ENCODE results near the gene ZBTB44.

The ZBTB44 gene

DNA sequence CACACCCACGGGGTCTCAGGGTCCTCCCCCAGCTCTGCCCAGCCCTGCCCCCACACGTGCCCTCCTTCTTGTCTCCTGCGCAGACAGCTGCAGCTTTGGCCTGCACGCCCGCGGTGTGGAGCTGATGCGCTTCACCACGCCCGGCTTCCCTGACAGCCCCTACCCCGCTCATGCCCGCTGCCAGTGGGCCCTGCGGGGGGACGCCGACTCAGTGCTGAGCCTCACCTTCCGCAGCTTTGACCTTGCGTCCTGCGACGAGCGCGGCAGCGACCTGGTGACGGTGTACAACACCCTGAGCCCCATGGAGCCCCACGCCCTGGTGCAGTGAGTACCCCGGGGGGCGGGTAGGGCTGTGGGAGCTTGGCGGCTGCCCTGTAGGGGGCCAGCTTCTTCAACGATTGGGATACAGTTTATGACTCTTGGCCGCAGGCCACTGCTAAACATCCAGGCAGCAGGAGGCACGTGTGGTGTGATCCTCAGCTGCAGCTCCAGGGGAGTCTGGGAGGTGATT lies 124.3 kb downstream of the ZBTB44 start:
- no CpG with 5 or more reads among the region's 29 CpGs for WGBS (ENCODE audit: extremely low coverage, insufficient coverage, low lambda C conversion rate)
- no peak overlapping the region for H3K27ac ChIP-seq (ENCODE audit: low read depth, low read length)
- no peak overlapping the region for H3K4ac ChIP-seq (ENCODE audit: low read depth, low read length)
- no peaks in the 10 kb centered on the region for H3K4me1 ChIP-seq (ENCODE audit: control insufficient read depth, low read depth, low read length)
- H3K36me3 ChIP-seq (ENCODE audit: control insufficient read depth, insufficient read depth, low read length): no peaks in the 10 kb centered on the region
- no peak overlapping the region for H2BK15ac ChIP-seq (replicated peaks; ENCODE audit: low read depth)
- no peak overlapping the region for H2BK120ac ChIP-seq (ENCODE audit: low read depth, low read length)
- H3K27me3 ChIP-seq (ENCODE audit: insufficient read depth, low read length, poor library complexity): no peaks in the 10 kb centered on the region
- H3K9ac ChIP-seq (ENCODE audit: low read length): no peak overlapping the region
- H3K4me3 ChIP-seq (ENCODE audit: low read length): no peak overlapping the region
- no peak overlapping the region for H3K56ac ChIP-seq (ENCODE audit: low read length)
- no peak for DNase-seq
- no peak overlapping the region for H2BK5ac ChIP-seq (ENCODE audit: low read length)
- H2AK5ac ChIP-seq (ENCODE audit: low read length): no peak overlapping the region
- H3K18ac ChIP-seq (ENCODE audit: low read length): no peak overlapping the region
- no peaks in the 10 kb centered on the region for H3K79me2 ChIP-seq (ENCODE audit: control insufficient read depth, insufficient read depth, low read length)
- H3K4me2 ChIP-seq (ENCODE audit: low read length): no peak overlapping the region
- H3K79me1 ChIP-seq (ENCODE audit: low read length): no peaks in the 10 kb centered on the region
- H4K5ac ChIP-seq (ENCODE audit: low read length): no peak overlapping the region
- no peak overlapping the region for H4K8ac ChIP-seq (ENCODE audit: low read depth, low read length)
- H3K23ac ChIP-seq (ENCODE audit: low read length): no peak overlapping the region

DNA sequence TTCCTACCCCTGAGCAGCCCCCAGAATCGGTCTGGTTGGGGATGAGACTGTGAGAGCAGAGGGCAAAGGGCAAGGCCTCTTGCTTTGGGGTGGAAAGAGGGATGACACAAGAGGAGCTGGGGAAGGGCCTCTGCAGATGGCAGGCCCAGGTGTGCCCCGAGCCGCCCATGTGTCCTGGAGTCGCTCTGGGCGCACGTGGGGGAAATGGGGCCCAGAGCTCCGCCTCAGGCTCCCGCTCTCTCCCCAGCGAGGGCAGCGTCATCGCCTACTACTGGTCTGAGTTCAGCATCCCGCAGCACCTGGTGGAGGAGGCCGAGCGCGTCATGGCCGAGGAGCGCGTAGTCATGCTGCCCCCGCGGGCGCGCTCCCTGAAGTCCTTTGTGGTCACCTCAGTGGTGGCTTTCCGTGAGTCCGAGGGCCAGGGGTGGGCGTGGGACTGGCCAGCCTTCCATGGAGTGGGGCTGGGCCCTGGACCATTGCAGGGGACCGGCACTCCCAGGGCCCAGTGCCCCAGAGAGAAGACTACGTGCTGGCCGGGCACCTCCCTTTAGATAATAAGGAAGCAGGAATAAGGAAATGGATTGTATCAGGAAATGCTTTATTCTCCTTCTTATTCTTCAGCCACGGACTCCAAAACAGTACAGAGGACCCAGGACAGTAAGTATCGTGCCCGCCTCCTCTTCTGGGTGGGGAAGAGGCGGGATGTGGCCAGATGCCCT lies 125.1 kb downstream of the ZBTB44 start:
- Histone ChIP-seq H4K5ac (ENCODE audit: low read length) (no peak overlapping the region), H4K8ac (ENCODE audit: low read depth, low read length) (no peak overlapping the region), H2AK5ac (ENCODE audit: low read length) (no peak overlapping the region), H3K79me1 (ENCODE audit: low read length) (no peaks in the 10 kb centered on the region), H3K4ac (ENCODE audit: low read depth, low read length) (no peak overlapping the region), H2BK5ac (ENCODE audit: low read length) (no peak overlapping the region), H3K9ac (ENCODE audit: low read length) (no peak overlapping the region), H3K79me2 (ENCODE audit: control insufficient read depth, insufficient read depth, low read length) (no peaks in the 10 kb centered on the region), H3K23ac (ENCODE audit: low read length) (no peak overlapping the region), H3K4me2 (ENCODE audit: low read length) (no peak overlapping the region), H3K4me3 (ENCODE audit: low read length) (no peak overlapping the region), H3K27me3 (ENCODE audit: insufficient read depth, low read length, poor library complexity) (no peaks in the 10 kb centered on the region), H2BK120ac (ENCODE audit: low read depth, low read length) (no peak overlapping the region), H2BK15ac (replicated peaks; ENCODE audit: low read depth) (no peak overlapping the region), H3K4me1 (ENCODE audit: control insufficient read depth, low read depth, low read length) (no peaks in the 10 kb centered on the region), H3K27ac (ENCODE audit: low read depth, low read length) (no peak overlapping the region), H3K18ac (ENCODE audit: low read length) (no peak overlapping the region), H3K56ac (ENCODE audit: low read length) (no peak overlapping the region), H3K36me3 (ENCODE audit: control insufficient read depth, insufficient read depth, low read length) (no peaks in the 10 kb centered on the region)
- no CpG with 5 or more reads among the region's 32 CpGs for WGBS (ENCODE audit: extremely low coverage, insufficient coverage, low lambda C conversion rate)
- no peak for DNase-seq

DNA sequence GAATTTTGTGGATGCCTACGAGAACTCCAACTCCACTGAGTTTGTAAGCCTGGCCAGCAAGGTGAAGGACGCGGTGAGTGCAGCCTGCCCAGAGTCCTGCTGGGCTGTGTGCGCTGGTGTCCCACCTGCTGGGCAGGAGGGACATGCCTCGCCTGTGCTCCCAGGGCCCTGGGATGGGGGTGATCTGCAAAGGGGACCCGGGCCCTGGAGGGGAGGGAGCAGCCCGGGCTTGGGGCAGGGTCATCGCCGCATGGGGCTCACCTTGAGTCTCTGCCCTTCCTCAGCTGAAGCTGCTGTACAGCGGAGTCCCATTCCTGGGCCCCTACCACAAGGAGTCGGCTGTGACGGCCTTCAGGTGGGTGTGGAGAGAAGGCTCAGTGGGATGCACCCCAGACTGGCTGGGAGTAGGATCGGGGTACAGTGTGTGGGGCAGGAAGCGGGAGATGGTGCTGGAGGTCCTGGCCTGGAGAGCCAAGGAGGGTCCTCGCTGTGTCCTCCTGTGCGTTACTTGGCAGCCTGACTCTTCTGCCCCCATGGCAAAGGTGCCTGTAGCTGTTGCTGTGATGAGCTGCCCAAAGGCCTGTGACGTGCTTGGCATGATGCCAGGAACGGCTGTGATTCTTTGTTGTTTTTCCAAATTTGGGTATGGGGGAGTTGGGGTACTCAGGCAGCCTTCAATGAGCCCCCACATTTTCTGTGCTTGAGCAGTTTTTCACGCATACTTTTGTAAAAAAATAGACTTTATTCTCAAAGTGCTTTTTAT lies 126.0 kb downstream of the ZBTB44 start:
- Histone ChIP-seq H2BK15ac (replicated peaks; ENCODE audit: low read depth) (no peak overlapping the region), H3K18ac (ENCODE audit: low read length) (no peak overlapping the region), H4K8ac (ENCODE audit: low read depth, low read length) (no peak overlapping the region), H3K4me1 (ENCODE audit: control insufficient read depth, low read depth, low read length) (no peaks in the 10 kb centered on the region), H2BK120ac (ENCODE audit: low read depth, low read length) (no peak overlapping the region), H3K9ac (ENCODE audit: low read length) (no peak overlapping the region), H3K4me3 (ENCODE audit: low read length) (no peak overlapping the region), H3K79me1 (ENCODE audit: low read length) (no peaks in the 10 kb centered on the region), H3K4me2 (ENCODE audit: low read length) (no peak overlapping the region), H3K4ac (ENCODE audit: low read depth, low read length) (no peak overlapping the region), H3K79me2 (ENCODE audit: control insufficient read depth, insufficient read depth, low read length) (no peaks in the 10 kb centered on the region), H2AK5ac (ENCODE audit: low read length) (no peak overlapping the region), H3K27me3 (ENCODE audit: insufficient read depth, low read length, poor library complexity) (no peaks in the 10 kb centered on the region), H4K5ac (ENCODE audit: low read length) (no peak overlapping the region), H2BK5ac (ENCODE audit: low read length) (no peak overlapping the region), H3K23ac (ENCODE audit: low read length) (no peak overlapping the region), H3K36me3 (ENCODE audit: control insufficient read depth, insufficient read depth, low read length) (no peaks in the 10 kb centered on the region), H3K56ac (ENCODE audit: low read length) (no peak overlapping the region), H3K27ac (ENCODE audit: low read depth, low read length) (no peak overlapping the region)
- no CpG with 5 or more reads among the region's 19 CpGs for WGBS (ENCODE audit: extremely low coverage, insufficient coverage, low lambda C conversion rate)
- no peak for DNase-seq

DNA sequence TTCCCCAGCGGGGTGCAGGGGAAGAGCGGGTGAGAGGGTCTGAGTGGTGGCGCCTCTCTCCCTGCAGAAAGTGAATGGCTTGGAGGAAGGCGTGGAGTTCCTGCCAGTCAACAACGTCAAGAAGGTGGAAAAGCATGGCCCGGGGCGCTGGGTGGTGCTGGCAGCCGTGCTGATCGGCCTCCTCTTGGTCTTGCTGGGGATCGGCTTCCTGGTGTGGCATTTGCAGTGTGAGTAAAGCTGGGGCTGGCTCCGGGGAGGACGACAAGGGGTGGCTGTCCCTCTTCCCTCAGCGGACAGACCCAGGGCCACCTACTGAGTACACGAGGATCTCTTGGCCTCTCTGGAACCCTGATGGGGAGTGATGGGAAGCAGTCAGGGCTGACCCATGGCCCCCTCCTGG lies 126.7 kb downstream of the ZBTB44 start:
- Histone ChIP-seq H3K18ac (ENCODE audit: low read length) (no peak overlapping the region), H3K79me1 (ENCODE audit: low read length) (no peaks in the 10 kb centered on the region), H3K23ac (ENCODE audit: low read length) (no peak overlapping the region), H4K5ac (ENCODE audit: low read length) (no peak overlapping the region), H3K27ac (ENCODE audit: low read depth, low read length) (no peak overlapping the region), H2BK120ac (ENCODE audit: low read depth, low read length) (no peak overlapping the region), H3K4me2 (ENCODE audit: low read length) (no peak overlapping the region), H2BK5ac (ENCODE audit: low read length) (no peak overlapping the region), H2BK15ac (replicated peaks; ENCODE audit: low read depth) (no peak overlapping the region), H3K27me3 (ENCODE audit: insufficient read depth, low read length, poor library complexity) (no peaks in the 10 kb centered on the region), H4K8ac (ENCODE audit: low read depth, low read length) (no peak overlapping the region), H3K4ac (ENCODE audit: low read depth, low read length) (no peak overlapping the region), H3K79me2 (ENCODE audit: control insufficient read depth, insufficient read depth, low read length) (no peaks in the 10 kb centered on the region), H3K4me3 (ENCODE audit: low read length) (no peak overlapping the region), H3K36me3 (ENCODE audit: control insufficient read depth, insufficient read depth, low read length) (no peaks in the 10 kb centered on the region), H3K56ac (ENCODE audit: low read length) (no peak overlapping the region), H3K4me1 (ENCODE audit: control insufficient read depth, low read depth, low read length) (no peaks in the 10 kb centered on the region), H3K9ac (ENCODE audit: low read length) (no peak overlapping the region), H2AK5ac (ENCODE audit: low read length) (no peak overlapping the region)
- WGBS (ENCODE audit: extremely low coverage, insufficient coverage, low lambda C conversion rate): no CpG with 5 or more reads among the region's 14 CpGs
- no peak for DNase-seq

DNA sequence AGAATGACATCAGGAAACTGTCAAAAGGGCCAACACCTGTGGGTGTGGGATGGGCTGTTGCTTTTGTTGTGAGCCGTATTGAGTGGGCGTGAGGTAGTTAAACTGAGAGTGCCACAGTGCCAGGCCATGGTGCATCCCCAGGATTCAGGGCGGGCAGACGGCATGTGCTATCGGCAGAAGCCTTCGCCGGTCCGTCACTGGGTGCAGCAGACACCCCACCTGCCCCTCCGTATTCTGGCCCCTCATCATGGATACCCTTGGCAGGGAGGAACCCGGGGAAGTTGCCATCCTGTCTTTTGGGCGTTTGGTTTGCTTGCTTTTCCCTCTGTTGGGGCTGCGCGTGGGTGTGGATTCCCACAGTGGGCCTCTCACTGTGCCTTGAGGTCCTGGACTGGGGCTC lies 127.6 kb downstream of the ZBTB44 start:
- H3K79me2 ChIP-seq (ENCODE audit: control insufficient read depth, insufficient read depth, low read length): no peaks in the 10 kb centered on the region
- H3K36me3 ChIP-seq (ENCODE audit: control insufficient read depth, insufficient read depth, low read length): no peaks in the 10 kb centered on the region
- no CpG with 5 or more reads among the region's 13 CpGs for WGBS (ENCODE audit: extremely low coverage, insufficient coverage, low lambda C conversion rate)
- H3K27me3 ChIP-seq (ENCODE audit: insufficient read depth, low read length, poor library complexity): no peaks in the 10 kb centered on the region
- H2BK5ac ChIP-seq (ENCODE audit: low read length): no peak overlapping the region
- no peak overlapping the region for H2BK15ac ChIP-seq (replicated peaks; ENCODE audit: low read depth)
- no peak overlapping the region for H2BK120ac ChIP-seq (ENCODE audit: low read depth, low read length)
- H3K4ac ChIP-seq (ENCODE audit: low read depth, low read length): no peak overlapping the region
- no peak overlapping the region for H2AK5ac ChIP-seq (ENCODE audit: low read length)
- no peaks in the 10 kb centered on the region for H3K4me1 ChIP-seq (ENCODE audit: control insufficient read depth, low read depth, low read length)
- no peak for DNase-seq
- no peak overlapping the region for H3K56ac ChIP-seq (ENCODE audit: low read length)
- H3K23ac ChIP-seq (ENCODE audit: low read length): no peak overlapping the region
- no peak overlapping the region for H3K4me3 ChIP-seq (ENCODE audit: low read length)
- no peak overlapping the region for H4K8ac ChIP-seq (ENCODE audit: low read depth, low read length)
- no peak overlapping the region for H3K18ac ChIP-seq (ENCODE audit: low read length)
- no peak overlapping the region for H3K27ac ChIP-seq (ENCODE audit: low read depth, low read length)
- no peak overlapping the region for H3K4me2 ChIP-seq (ENCODE audit: low read length)
- H3K9ac ChIP-seq (ENCODE audit: low read length): no peak overlapping the region
- H3K79me1 ChIP-seq (ENCODE audit: low read length): no peaks in the 10 kb centered on the region
- no peak overlapping the region for H4K5ac ChIP-seq (ENCODE audit: low read length)
